ENCODE measurements around the gene SH3BGRL2.

SH3BGRL2 gene

DNA sequence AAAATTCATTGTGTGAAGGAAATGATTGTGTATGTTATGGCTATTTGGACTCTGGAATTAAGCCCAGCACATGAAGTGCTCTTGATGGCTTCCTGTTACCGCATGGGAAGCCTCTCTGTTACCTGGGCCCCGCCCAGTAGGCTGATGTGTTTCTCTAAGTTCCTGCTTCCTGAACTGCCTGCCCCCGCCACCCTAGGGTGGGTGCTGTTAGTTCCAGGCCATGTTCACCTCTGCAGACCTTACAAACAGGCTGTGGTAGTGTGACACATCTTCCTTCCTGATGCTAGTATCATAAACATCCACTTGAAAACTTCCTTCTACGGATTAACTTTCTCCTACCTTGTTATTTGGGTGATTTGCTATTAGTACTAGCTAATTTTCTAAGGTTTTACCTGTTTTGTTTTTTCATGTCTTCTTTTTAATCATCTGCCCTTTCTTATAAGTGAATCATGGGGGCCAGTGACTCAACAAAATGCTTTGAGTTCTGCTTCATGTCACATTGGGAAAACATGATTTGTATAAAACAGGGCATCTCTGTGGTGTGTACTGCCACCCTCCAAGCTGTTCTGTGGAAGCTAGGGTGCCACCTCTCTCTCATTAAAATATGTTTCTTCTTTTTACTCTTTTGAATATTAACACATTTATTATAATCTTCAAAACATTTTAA lies 40.6 kb downstream of the SH3BGRL2 start:
- Histone ChIP-seq H3K4me3 (replicated peaks; ENCODE audit: insufficient read depth, low read length) (no peak overlapping the region), H3K27ac (replicated peaks) (no peak overlapping the region), H3K27me3 (ENCODE audit: insufficient read depth, poor library complexity, severe bottlenecking) (no peaks in the 10 kb centered on the region)
- TF ChIP-seq, protein P1, sequence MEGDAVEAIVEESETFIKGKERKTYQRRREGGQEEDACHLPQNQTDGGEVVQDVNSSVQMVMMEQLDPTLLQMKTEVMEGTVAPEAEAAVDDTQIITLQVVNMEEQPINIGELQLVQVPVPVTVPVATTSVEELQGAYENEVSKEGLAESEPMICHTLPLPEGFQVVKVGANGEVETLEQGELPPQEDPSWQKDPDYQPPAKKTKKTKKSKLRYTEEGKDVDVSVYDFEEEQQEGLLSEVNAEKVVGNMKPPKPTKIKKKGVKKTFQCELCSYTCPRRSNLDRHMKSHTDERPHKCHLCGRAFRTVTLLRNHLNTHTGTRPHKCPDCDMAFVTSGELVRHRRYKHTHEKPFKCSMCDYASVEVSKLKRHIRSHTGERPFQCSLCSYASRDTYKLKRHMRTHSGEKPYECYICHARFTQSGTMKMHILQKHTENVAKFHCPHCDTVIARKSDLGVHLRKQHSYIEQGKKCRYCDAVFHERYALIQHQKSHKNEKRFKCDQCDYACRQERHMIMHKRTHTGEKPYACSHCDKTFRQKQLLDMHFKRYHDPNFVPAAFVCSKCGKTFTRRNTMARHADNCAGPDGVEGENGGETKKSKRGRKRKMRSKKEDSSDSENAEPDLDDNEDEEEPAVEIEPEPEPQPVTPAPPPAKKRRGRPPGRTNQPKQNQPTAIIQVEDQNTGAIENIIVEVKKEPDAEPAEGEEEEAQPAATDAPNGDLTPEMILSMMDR (IDR thresholded peaks at IDR 0.05; ENCODE audit: insufficient read depth, low read length) = no peak
- TF ChIP-seq SPI1 (IDR thresholded peaks at IDR 0.05; ENCODE audit: borderline replicate concordance, low read depth) = no peak
- TF ChIP-seq, protein P2, sequence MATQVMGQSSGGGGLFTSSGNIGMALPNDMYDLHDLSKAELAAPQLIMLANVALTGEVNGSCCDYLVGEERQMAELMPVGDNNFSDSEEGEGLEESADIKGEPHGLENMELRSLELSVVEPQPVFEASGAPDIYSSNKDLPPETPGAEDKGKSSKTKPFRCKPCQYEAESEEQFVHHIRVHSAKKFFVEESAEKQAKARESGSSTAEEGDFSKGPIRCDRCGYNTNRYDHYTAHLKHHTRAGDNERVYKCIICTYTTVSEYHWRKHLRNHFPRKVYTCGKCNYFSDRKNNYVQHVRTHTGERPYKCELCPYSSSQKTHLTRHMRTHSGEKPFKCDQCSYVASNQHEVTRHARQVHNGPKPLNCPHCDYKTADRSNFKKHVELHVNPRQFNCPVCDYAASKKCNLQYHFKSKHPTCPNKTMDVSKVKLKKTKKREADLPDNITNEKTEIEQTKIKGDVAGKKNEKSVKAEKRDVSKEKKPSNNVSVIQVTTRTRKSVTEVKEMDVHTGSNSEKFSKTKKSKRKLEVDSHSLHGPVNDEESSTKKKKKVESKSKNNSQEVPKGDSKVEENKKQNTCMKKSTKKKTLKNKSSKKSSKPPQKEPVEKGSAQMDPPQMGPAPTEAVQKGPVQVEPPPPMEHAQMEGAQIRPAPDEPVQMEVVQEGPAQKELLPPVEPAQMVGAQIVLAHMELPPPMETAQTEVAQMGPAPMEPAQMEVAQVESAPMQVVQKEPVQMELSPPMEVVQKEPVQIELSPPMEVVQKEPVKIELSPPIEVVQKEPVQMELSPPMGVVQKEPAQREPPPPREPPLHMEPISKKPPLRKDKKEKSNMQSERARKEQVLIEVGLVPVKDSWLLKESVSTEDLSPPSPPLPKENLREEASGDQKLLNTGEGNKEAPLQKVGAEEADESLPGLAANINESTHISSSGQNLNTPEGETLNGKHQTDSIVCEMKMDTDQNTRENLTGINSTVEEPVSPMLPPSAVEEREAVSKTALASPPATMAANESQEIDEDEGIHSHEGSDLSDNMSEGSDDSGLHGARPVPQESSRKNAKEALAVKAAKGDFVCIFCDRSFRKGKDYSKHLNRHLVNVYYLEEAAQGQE (IDR thresholded peaks at IDR 0.05; ENCODE audit: insufficient replicate concordance, low read depth) = no peak
- TF ChIP-seq GABPA (IDR thresholded peaks at IDR 0.05; ENCODE audit: low read depth) = no peak
- no peak for TF ChIP-seq POLR2AphosphoS5 (IDR thresholded peaks at IDR 0.05; ENCODE audit: low read depth)
- no peak for DNase-seq (ENCODE audit: low read depth in 1 of 2, low spot score in 1 of 2)

- TF ChIP-seq GABPA (IDR thresholded peaks at IDR 0.05; ENCODE audit: low read depth) (no peak), SPI1 (IDR thresholded peaks at IDR 0.05; ENCODE audit: borderline replicate concordance, low read depth) (no peak), POLR2AphosphoS5 (IDR thresholded peaks at IDR 0.05; ENCODE audit: low read depth) (no peak)
- TF ChIP-seq, protein P2 (IDR thresholded peaks at IDR 0.05; ENCODE audit: insufficient replicate concordance, low read depth) = no peak
- TF ChIP-seq, protein P1 (IDR thresholded peaks at IDR 0.05; ENCODE audit: insufficient read depth, low read length) = no peak
- Histone ChIP-seq H3K27me3 (ENCODE audit: insufficient read depth, poor library complexity, severe bottlenecking) (no peaks in the 10 kb centered on the region), H3K4me3 (replicated peaks; ENCODE audit: insufficient read depth, low read length) (no peak overlapping the region), H3K27ac (replicated peaks) (no peak overlapping the region)
- no peak for DNase-seq (ENCODE audit: low read depth in 1 of 2, low spot score in 1 of 2)
These were observed 41.5 kb downstream of the SH3BGRL2 start for GRCh38 chr6:79672631-79673111.

DNA sequence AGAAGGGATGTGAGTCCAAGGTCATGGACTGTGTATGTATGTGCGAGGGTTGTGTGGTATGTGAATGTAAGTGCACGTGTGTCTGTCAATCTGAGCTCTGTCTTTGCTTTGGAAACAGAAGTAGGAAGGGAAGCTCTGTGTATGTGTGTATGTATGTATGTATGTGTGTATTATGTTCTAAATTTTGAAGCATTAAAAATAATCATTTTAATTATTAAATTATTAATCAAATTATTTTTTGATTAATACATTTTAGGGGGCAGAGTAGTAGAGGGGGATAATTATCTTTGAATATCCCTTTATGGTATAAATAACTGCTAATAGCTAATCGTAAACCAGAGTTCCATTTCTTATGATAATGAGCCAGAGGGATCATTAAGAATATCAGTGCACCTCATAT lies 42.8 kb downstream of the SH3BGRL2 start:
- Histone ChIP-seq H3K27me3 (ENCODE audit: insufficient read depth, poor library complexity, severe bottlenecking) (no peaks in the 10 kb centered on the region), H3K4me3 (replicated peaks; ENCODE audit: insufficient read depth, low read length) (no peak overlapping the region), H3K27ac (replicated peaks) (no peak overlapping the region)
- no peak for DNase-seq (ENCODE audit: low read depth in 1 of 2, low spot score in 1 of 2)
- TF ChIP-seq SPI1 (IDR thresholded peaks at IDR 0.05; ENCODE audit: borderline replicate concordance, low read depth) = no peak
- no peak for TF ChIP-seq POLR2AphosphoS5 (IDR thresholded peaks at IDR 0.05; ENCODE audit: low read depth)
- TF ChIP-seq, protein P2 (IDR thresholded peaks at IDR 0.05; ENCODE audit: insufficient replicate concordance, low read depth) = no peak
- TF ChIP-seq GABPA (IDR thresholded peaks at IDR 0.05; ENCODE audit: low read depth) = no peak
- TF ChIP-seq, protein P1 (IDR thresholded peaks at IDR 0.05; ENCODE audit: insufficient read depth, low read length) = no peak
